LoVo (cell line): ENCODE results near the gene CREB3L2.
"Not testable (repeated sequence)": the region's sequence is repeated elsewhere in the genome, so short reads cannot be mapped to it uniquely, and the experiment has no call there.

Source experiments
- DNase-seq: peaks from one replicate; pipeline ENCODE4 v3.0.0-alpha.2; 2016; ENCODE audit warnings: low spot score

Gene CREB3L2

GRCh38 chr7:137968339-137968738 is 33.5 kb downstream of the CREB3L2 start:
- DNase-seq, result not testable (repeated sequence)

GRCh38 chr7:137967143-137968018 is 34.5 kb downstream of the CREB3L2 start:
- DNase-seq, result no peak

GRCh38 chr7:137966641-137967142 is 35.2 kb downstream of the CREB3L2 start:
- DNase-seq, result no peak

GRCh38 chr7:137965942-137966640 is 35.8 kb downstream of the CREB3L2 start:
- no peak for DNase-seq

- DNase-seq, result no peak
Measured at GRCh38 chr7:137964824-137965545, 36.9 kb downstream of the CREB3L2 start.

- no peak for DNase-seq
Measured at GRCh38 chr7:137962875-137963507, 38.9 kb downstream of the CREB3L2 start.

- DNase-seq, result no peak
Measured at GRCh38 chr7:137962491-137962874, 39.4 kb downstream of the CREB3L2 start.

GRCh38 chr7:137961200-137962177 is 40.4 kb downstream of the CREB3L2 start:
- no peak for DNase-seq

- no peak for DNase-seq
Measured at GRCh38 chr7:137960020-137960419, 41.9 kb downstream of the CREB3L2 start.

- no peak for DNase-seq
Measured at GRCh38 chr7:137958470-137959431, 43.1 kb downstream of the CREB3L2 start.

- DNase-seq, result no peak
Measured at GRCh38 chr7:137957887-137958286, 44.0 kb downstream of the CREB3L2 start.

- DNase-seq, result no peak
Measured at GRCh38 chr7:137956591-137956990, 45.3 kb downstream of the CREB3L2 start.

GRCh38 chr7:137956183-137956582 is 45.7 kb downstream of the CREB3L2 start:
- no peak for DNase-seq

- DNase-seq, result no peak
Measured at GRCh38 chr7:137954614-137955013, 47.3 kb downstream of the CREB3L2 start.

- peak; percentile 73 for DNase-seq
Measured at GRCh38 chr7:137953665-137954470, 48.0 kb downstream of the CREB3L2 start.

GRCh38 chr7:137953043-137953664 is 48.7 kb downstream of the CREB3L2 start:
- no peak for DNase-seq

- DNase-seq, result peak; percentile 38
Measured at GRCh38 chr7:137952426-137952805, 49.5 kb downstream of the CREB3L2 start.
